Mesendoderm (in vitro differentiated cells): ENCODE measurements around the gene LATS1.

ENCODE experiments used
- DNase-seq: peaks from one replicate; pipeline ENCODE4 v3.0.0; 2013
- H2AK5ac ChIP-seq: 2 replicates; pipeline ENCODE4 v1.6.1; 2013; ENCODE audit warnings: low read length, inconsistent platforms
- H2BK120ac ChIP-seq: 2 replicates; pipeline ENCODE4 v1.6.1; 2013; ENCODE audit warnings: low read depth, mild to moderate bottlenecking, low read length, moderate library complexity, mixed read lengths
- H2BK15ac ChIP-seq: replicated peaks from 2 replicates; pipeline ENCODE4 v1.6.1; 2013; ENCODE audit warnings: low read depth, mild to moderate bottlenecking, moderate library complexity
- H2BK5ac ChIP-seq: 2 replicates; pipeline ENCODE4 v1.6.1; 2013; ENCODE audit warnings: low read length, inconsistent platforms
- H3K18ac ChIP-seq: 2 replicates; pipeline ENCODE4 v1.6.1; 2013; ENCODE audit warnings: mild to moderate bottlenecking, low read length, mixed read lengths
- H3K23ac ChIP-seq: one replicate; pipeline ENCODE4 v1.6.1; 2013; ENCODE audit warnings: low read length
- H3K27ac ChIP-seq: 2 replicates; pipeline ENCODE4 v1.5.1; 2013; ENCODE audit warnings: low read depth, mild to moderate bottlenecking, inconsistent platforms, low read length, moderate library complexity
- H3K27me3 ChIP-seq: 2 replicates; pipeline ENCODE4 v1.6.1; 2013; ENCODE audit warnings: low read length, control low read depth, mild to moderate bottlenecking, inconsistent platforms; ENCODE audit not compliant: insufficient read depth, poor library complexity
- H3K36me3 ChIP-seq: 2 replicates; pipeline ENCODE4 v1.6.1; 2013; ENCODE audit warnings: low read length, inconsistent platforms; ENCODE audit not compliant: control insufficient read depth, insufficient read depth
- H3K4ac ChIP-seq: one replicate; pipeline ENCODE4 v1.6.1; 2013; ENCODE audit warnings: low read depth, mild to moderate bottlenecking, low read length, moderate library complexity
- H3K4me1 ChIP-seq: 2 replicates; pipeline ENCODE4 v1.6.1; 2013; ENCODE audit warnings: low read depth, low read length, inconsistent platforms; ENCODE audit not compliant: control insufficient read depth
- H3K4me2 ChIP-seq: 2 replicates; pipeline ENCODE4 v1.6.1; 2013; ENCODE audit warnings: low read length
- H3K4me3 ChIP-seq: 2 replicates; pipeline ENCODE4 v1.5.1; 2013; ENCODE audit warnings: mild to moderate bottlenecking, low read length
- H3K56ac ChIP-seq: one replicate; pipeline ENCODE4 v1.6.1; 2013; ENCODE audit warnings: low read length
- H3K79me1 ChIP-seq: 2 replicates; pipeline ENCODE4 v1.6.1; 2013; ENCODE audit warnings: low read length, inconsistent platforms
- H3K79me2 ChIP-seq: 2 replicates; pipeline ENCODE4 v1.6.1; 2013; ENCODE audit warnings: mild to moderate bottlenecking, low read length; ENCODE audit not compliant: control insufficient read depth, insufficient read depth
- H3K9ac ChIP-seq: 2 replicates; pipeline ENCODE4 v1.6.1; 2013; ENCODE audit warnings: low read length, inconsistent platforms
- H4K5ac ChIP-seq: one replicate; pipeline ENCODE4 v1.6.1; 2013; ENCODE audit warnings: low read length
- H4K8ac ChIP-seq: one replicate; pipeline ENCODE4 v1.6.1; 2013; ENCODE audit warnings: low read depth, mild to moderate bottlenecking, control low read depth, low read length, moderate library complexity
- WGBS: extraction: QIAGEN DNeasy Blood & Tissue Kit; methylation state at CpG from one replicate; pipeline ENCODE4 v1.1.7; 2013; ENCODE audit warnings: low lambda C conversion rate, missing lambda C conversion rate; ENCODE audit not compliant: insufficient coverage; ENCODE audit errors: extremely low coverage; 5-methylcytosine and 5-hydroxymethylcytosine counted together

LATS1 gene

GRCh38 chr6:149648148-149649145 lies 69.5 kb downstream of the LATS1 start, which contains the start of gene KATNA1:
Gene KATNA1, minus strand, starts transcription at chr6:149648714. Its CDS starts 10,167 bp downstream, at chr6:149638547.
- no CpG with 5 or more reads among the region's 69 CpGs for WGBS
- peak within 1 kb of the TSS; percentile 14 for H4K8ac ChIP-seq

DNA sequence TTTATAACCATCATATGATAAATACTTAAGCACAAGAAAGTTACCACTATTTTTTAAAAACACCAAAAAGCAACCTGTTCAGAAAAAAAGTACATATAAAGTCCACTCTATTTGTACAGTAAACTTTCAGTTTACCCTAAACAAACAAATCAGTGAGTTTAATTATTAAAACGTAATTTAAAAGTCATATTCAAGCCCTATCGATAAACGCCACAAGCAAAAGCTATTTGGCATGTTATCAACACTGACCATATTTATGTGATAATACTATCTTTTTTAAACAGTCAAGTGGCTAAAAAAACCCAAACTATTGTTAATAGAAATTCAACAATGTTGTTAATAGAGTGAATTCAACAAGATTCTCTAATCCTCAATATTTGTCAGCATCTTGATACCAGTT lies 71.3 kb downstream of the LATS1 start:
- no peak for DNase-seq
- H3K4me1 ChIP-seq: peaks cover 1% of the 10 kb centered on the region

More at GRCh38 chr6:149648148-149649145, 69.5 kb downstream of the LATS1 start, which contains the start of gene KATNA1:
- H2AK5ac ChIP-seq: no peak within 1 kb of the TSS
- no peaks in the 10 kb centered on the region for H3K36me3 ChIP-seq
- peak within 1 kb of the TSS; percentile 84 for H3K9ac ChIP-seq
- H4K5ac ChIP-seq: peak within 1 kb of the TSS; percentile 97
- peak; percentile 97 for DNase-seq
- no peak within 1 kb of the TSS for H3K18ac ChIP-seq
- no peaks in the 10 kb centered on the region for H3K27me3 ChIP-seq
- H3K4me2 ChIP-seq: peak within 1 kb of the TSS; percentile 86
- H3K79me1 ChIP-seq: no peaks in the 10 kb centered on the region
- no peak within 1 kb of the TSS for H2BK15ac ChIP-seq
- H3K56ac ChIP-seq: peak within 1 kb of the TSS; percentile 91
- no peak within 1 kb of the TSS for H2BK5ac ChIP-seq
- H3K4me1 ChIP-seq: peaks cover 1% of the 10 kb centered on the region
- H2BK120ac ChIP-seq: no peak within 1 kb of the TSS
- no peaks in the 10 kb centered on the region for H3K79me2 ChIP-seq
- no peak within 1 kb of the TSS for H3K4ac ChIP-seq
- no peak within 1 kb of the TSS for H3K23ac ChIP-seq
- H3K4me3 ChIP-seq: peak within 1 kb of the TSS; percentile 90
- H3K27ac ChIP-seq: peak within 1 kb of the TSS; percentile 87

GRCh38 chr6:149642829-149643580 lies 74.9 kb downstream of the LATS1 start:
- Histone ChIP-seq H4K8ac (no peak overlapping the region), H3K4me2 (no peak overlapping the region), H2AK5ac (no peak overlapping the region), H3K56ac (no peak overlapping the region), H3K4me3 (no peak overlapping the region), H3K27ac (no peak overlapping the region), H3K4ac (no peak overlapping the region), H2BK5ac (no peak overlapping the region), H3K9ac (no peak overlapping the region), H2BK120ac (no peak overlapping the region), H3K4me1 (no peaks in the 10 kb centered on the region), H4K5ac (no peak overlapping the region), H3K18ac (no peak overlapping the region), H3K79me2 (peaks cover 5% of the 10 kb centered on the region), H2BK15ac (no peak overlapping the region), H3K23ac (no peak overlapping the region), H3K79me1 (no peaks in the 10 kb centered on the region), H3K27me3 (no peaks in the 10 kb centered on the region), H3K36me3 (no peaks in the 10 kb centered on the region)
- no peak for DNase-seq
- no CpG with 5 or more reads among the region's 1 CpG for WGBS

More for the DNA sequence above, 71.3 kb downstream of the LATS1 start:
- Histone ChIP-seq H4K5ac (no peak overlapping the region), H3K23ac (no peak overlapping the region), H3K4me3 (no peak overlapping the region), H3K18ac (no peak overlapping the region), H2BK15ac (no peak overlapping the region), H3K27me3 (no peaks in the 10 kb centered on the region), H3K79me2 (peaks cover 3% of the 10 kb centered on the region), H3K56ac (no peak overlapping the region), H2BK120ac (no peak overlapping the region), H4K8ac (no peak overlapping the region), H3K27ac (no peak overlapping the region), H3K9ac (peak overlapping the region; percentile 52), H3K79me1 (no peaks in the 10 kb centered on the region), H2BK5ac (no peak overlapping the region), H3K4ac (no peak overlapping the region), H3K36me3 (no peaks in the 10 kb centered on the region), H3K4me2 (no peak overlapping the region), H2AK5ac (no peak overlapping the region)
- 100% methylated on average over 1 of the region's 3 CpGs for WGBS

- no peak overlapping the region for H2BK120ac ChIP-seq
- H2BK15ac ChIP-seq: no peak overlapping the region
- H3K4ac ChIP-seq: no peak overlapping the region
- no peaks in the 10 kb centered on the region for H3K27me3 ChIP-seq
- H4K8ac ChIP-seq: no peak overlapping the region
- no peak overlapping the region for H2BK5ac ChIP-seq
- WGBS: no CpG with 5 or more reads among the region's 2 CpGs
- H3K36me3 ChIP-seq: no peaks in the 10 kb centered on the region
- no peaks in the 10 kb centered on the region for H3K79me2 ChIP-seq
- DNase-seq: peak; percentile 42
- no peak overlapping the region for H3K23ac ChIP-seq
- H3K4me1 ChIP-seq: no peaks in the 10 kb centered on the region
- H3K27ac ChIP-seq: no peak overlapping the region
- H3K79me1 ChIP-seq: no peaks in the 10 kb centered on the region
- H3K4me3 ChIP-seq: no peak overlapping the region
- no peak overlapping the region for H3K18ac ChIP-seq
- H3K4me2 ChIP-seq: no peak overlapping the region
- no peak overlapping the region for H3K56ac ChIP-seq
- H2AK5ac ChIP-seq: no peak overlapping the region
- no peak overlapping the region for H3K9ac ChIP-seq
- H4K5ac ChIP-seq: no peak overlapping the region
Observed at GRCh38 chr6:149636124-149636523, 81.8 kb downstream of the LATS1 start.

DNA sequence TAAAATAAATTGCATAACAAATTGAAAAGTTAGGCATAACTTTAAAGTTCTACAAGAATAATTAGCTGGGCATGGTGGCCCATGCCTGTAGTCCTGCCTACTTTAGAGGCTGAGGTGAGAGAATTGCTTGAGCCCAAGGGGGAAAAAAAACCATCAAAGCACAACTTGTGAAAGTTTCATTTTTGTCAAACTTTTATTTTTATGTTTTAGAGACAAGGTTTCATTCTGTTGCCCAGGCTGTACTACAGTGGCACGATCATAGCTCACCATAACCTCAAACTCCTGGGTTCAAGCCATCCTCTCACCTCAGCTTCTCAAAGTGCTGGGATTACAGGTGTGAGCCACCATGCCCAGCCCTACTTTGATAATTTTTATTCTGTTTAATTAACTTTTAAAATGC lies 83.6 kb downstream of the LATS1 start:
- H3K27me3 ChIP-seq: no peaks in the 10 kb centered on the region
- H3K4ac ChIP-seq: no peak overlapping the region
- H3K18ac ChIP-seq: no peak overlapping the region
- no peak overlapping the region for H2BK120ac ChIP-seq
- H3K4me2 ChIP-seq: no peak overlapping the region
- no peaks in the 10 kb centered on the region for H3K79me2 ChIP-seq
- H3K79me1 ChIP-seq: no peaks in the 10 kb centered on the region
- H3K36me3 ChIP-seq: no peaks in the 10 kb centered on the region
- H3K9ac ChIP-seq: no peak overlapping the region
- H2AK5ac ChIP-seq: no peak overlapping the region
- no peak overlapping the region for H2BK5ac ChIP-seq
- H3K23ac ChIP-seq: no peak overlapping the region
- H3K4me1 ChIP-seq: no peaks in the 10 kb centered on the region
- DNase-seq: no peak
- H3K27ac ChIP-seq: no peak overlapping the region
- H2BK15ac ChIP-seq: no peak overlapping the region
- no CpG with 5 or more reads among the region's 1 CpG for WGBS
- H4K8ac ChIP-seq: no peak overlapping the region
- no peak overlapping the region for H4K5ac ChIP-seq
- H3K56ac ChIP-seq: no peak overlapping the region
- H3K4me3 ChIP-seq: no peak overlapping the region
